GM12891 (cell line): ENCODE results near the gene FBLN2.

Experiments
- PAX5 ChIP-seq: IDR thresholded peaks from 2 replicates; pipeline ENCODE4 v1.6.1; 2011; ENCODE audit warnings: low read length, moderate library complexity, mild to moderate bottlenecking; ENCODE audit not compliant: insufficient read depth, severe bottlenecking
- POLR2A ChIP-seq: IDR thresholded peaks from 2 replicates; pipeline ENCODE4 v1.6.1; 2011; ENCODE audit warnings: low read depth, low read length, control low read depth
- POLR2AphosphoS5 ChIP-seq: IDR thresholded peaks from 2 replicates; pipeline ENCODE4 v1.6.1; 2011; ENCODE audit warnings: low read depth, low read length, control low read depth
- POU2F2 ChIP-seq: IDR thresholded peaks from 2 replicates; pipeline ENCODE4 v1.6.1; 2011; ENCODE audit warnings: low read depth, mild to moderate bottlenecking, control low read depth, low read length, moderate library complexity
- SPI1 ChIP-seq: IDR thresholded peaks from 2 replicates; pipeline ENCODE4 v1.6.1; 2011; ENCODE audit warnings: low read depth, low read length, control low read depth
- TAF1 ChIP-seq: IDR thresholded peaks from 2 replicates; pipeline ENCODE4 v1.6.1; 2011; ENCODE audit warnings: low read depth, low read length, control low read depth

DNA sequence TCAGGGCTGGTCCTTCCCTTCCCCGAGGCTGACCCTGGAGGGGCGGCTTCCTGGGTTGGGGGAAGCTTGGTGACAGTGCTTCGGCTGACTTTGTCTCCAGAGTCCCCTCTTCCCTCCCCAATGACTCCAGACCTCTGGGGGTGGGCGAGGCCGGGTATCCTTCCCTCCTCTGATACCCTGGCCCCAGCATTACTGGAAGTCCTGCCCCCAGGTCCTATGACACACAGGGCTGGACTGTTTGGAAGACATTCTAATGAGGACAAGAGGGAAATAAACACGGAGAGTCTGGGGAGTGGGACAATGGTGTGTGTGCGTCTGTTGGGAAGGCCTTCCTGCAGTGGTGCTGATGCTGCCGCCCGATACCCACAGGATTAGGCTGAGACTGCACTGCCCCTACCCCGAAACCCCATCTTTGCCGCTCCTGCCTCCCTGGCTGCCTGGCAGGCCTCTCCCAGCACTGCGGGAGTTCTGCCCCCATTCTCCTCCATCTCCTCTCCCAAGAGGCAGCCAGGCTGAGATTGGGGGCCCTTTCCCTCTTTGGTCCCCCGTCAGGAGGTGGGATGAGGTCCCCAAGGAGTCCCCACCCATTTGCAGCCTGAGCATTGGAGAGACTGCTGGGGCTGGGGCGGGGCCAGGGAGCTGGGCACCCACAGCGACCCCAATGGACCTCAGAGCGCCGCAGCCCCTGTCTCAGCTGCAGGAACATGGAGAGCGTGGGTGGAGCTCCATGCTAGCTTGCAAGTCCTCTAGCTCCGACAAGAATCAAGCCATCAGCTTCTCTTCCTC, 29.7 kb upstream of the FBLN2 start:
- TF ChIP-seq POLR2AphosphoS5 (no peak), POLR2A (no peak), TAF1 (no peak), PAX5 (no peak), POU2F2 (no peak), SPI1 (no peak)
